ENCODE measurements around the gene CNKSR3.

DNA sequence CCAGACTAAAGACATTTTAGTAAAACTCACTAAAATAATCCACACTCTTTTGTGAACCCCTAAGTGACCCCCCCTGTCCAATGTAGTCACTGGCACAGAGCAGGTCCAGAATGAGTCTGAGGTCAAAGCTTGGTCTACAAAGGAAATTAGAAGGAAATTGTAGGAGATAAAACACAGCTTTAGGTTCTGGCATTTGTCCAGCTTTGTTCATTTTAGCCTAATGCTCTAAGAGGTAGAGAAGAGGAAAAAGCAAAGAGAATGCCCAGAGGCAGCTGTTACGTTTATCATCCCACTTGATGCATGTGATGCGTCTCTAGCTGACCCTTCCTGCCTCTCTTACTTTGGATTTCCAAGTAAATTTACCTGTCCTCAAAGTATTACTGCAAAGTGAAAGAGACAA lies 62.5 kb downstream of the CNKSR3 start:
- TF ChIP-seq, protein P1, sequence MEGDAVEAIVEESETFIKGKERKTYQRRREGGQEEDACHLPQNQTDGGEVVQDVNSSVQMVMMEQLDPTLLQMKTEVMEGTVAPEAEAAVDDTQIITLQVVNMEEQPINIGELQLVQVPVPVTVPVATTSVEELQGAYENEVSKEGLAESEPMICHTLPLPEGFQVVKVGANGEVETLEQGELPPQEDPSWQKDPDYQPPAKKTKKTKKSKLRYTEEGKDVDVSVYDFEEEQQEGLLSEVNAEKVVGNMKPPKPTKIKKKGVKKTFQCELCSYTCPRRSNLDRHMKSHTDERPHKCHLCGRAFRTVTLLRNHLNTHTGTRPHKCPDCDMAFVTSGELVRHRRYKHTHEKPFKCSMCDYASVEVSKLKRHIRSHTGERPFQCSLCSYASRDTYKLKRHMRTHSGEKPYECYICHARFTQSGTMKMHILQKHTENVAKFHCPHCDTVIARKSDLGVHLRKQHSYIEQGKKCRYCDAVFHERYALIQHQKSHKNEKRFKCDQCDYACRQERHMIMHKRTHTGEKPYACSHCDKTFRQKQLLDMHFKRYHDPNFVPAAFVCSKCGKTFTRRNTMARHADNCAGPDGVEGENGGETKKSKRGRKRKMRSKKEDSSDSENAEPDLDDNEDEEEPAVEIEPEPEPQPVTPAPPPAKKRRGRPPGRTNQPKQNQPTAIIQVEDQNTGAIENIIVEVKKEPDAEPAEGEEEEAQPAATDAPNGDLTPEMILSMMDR (IDR thresholded peaks at IDR 0.05; ENCODE audit: poor library complexity) = no peak
- TF ChIP-seq EZH2phosphoT487 (IDR thresholded peaks at IDR 0.05; ENCODE audit: low read depth, severe bottlenecking, unreplicated experiment) = no peak

Measured in hepatocyte (in vitro differentiated cells).